HG03439 (cell line): ENCODE data around the gene SEPTIN5.

Experiments used
- ATAC-seq: cut with Tn5 transposase; IDR thresholded peaks from one replicate; pipeline ENCODE4 v1.9.1; 2021; ENCODE audit warnings: mild to moderate bottlenecking, moderate library complexity; ENCODE audit not compliant: unreplicated experiment

SEPTIN5 gene

GRCh38 chr22:19704355-19705015 lies 9.8 kb upstream of the SEPTIN5 start:
- ATAC-seq = no peak

DNA sequence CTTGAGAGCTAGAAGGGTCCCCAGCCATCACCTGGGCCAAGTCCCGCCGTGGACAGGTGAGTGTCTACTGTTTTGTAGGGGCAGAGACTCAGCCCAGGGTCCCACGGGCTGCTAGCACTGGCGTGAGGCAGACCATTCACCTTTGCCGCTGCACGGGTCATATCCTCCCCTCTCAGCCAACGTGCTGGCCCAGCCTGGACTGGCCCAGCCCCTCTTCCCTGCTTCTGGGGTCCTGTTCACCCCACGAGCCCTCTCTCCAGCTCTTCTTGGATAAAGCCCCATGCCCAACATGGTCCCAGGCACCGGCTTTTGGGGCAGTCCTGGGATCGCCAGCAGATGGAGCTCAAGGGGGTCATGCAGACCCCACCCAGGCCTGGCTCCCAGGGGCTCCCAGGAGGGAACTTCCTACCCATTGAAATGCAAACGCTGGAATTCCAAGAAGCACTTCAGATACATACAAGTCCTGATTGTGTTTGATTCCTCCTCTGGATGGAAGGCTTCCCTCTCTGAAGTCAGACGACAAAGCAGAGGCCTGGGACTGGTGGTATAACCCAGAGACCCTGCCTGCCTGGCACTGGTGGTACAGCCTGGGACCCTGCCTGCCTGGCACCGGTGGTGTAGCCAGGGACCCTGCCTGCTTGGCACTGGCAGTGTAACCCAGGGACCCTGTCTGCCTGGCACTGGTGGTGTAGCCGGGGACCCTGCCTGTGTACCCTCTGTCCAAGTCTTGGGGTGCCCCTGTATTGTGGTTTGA lies 8.9 kb upstream of the SEPTIN5 start:
- no peak for ATAC-seq

- no peak for ATAC-seq
Observed at GRCh38 chr22:19706661-19707151, 7.6 kb upstream of the SEPTIN5 start.

- no peak for ATAC-seq
Observed at GRCh38 chr22:19707347-19708290, 6.7 kb upstream of the SEPTIN5 start.

DNA sequence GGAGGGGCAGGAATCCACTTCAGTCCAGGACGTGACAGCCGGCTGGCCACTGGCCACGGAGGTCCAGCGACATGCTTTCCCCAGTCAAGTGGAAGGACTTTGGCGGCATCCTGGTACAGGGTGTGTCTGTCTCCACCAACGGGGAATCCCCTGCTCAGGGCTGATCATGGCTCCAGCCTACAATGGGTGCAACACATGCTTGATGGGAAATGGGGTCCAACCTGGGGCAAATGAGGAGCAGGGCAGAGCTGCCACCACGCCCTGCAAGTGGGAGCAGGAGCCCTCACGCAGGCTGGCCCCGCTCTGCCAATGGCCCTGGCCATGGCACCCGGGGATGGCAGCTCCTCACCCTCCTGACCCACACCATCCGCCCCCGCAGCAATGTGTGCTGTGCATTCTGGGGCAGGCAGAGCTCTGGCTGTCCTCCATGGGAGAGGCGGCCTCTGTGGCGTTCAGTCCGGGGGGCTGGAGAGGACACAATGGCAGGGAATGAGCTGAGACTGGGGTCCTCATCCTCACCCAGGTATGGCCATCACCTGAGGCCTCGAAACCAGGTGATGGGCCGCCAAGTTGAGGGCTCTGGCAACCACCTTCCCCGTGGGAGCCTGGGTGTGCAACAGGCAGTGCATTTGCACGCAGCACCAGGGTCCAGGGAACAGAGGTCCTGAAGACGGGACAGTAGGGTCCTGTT lies 5.8 kb upstream of the SEPTIN5 start:
- no peak for ATAC-seq

GRCh38 chr22:19709063-19709769 lies 5.1 kb upstream of the SEPTIN5 start:
- ATAC-seq = no peak

GRCh38 chr22:19710020-19710768 lies 4.1 kb upstream of the SEPTIN5 start:
- ATAC-seq = no peak

DNA sequence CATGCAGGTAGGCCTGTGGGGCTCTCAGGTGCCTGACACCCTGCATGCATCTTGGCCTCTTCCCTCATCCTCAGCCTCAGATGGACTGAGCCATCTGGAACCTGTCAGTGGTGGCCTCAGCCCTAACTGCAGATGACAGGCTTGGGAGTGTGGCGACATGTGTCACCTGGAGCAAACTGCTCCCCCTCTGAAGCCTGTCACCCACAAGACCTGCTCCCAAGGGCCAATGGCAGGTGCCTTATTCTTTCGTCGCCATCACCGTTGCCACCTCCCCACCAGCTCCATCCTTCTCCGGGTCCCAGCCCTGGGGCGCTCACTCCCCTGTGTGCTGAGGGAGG lies 3.6 kb upstream of the SEPTIN5 start:
- ATAC-seq = no peak

DNA sequence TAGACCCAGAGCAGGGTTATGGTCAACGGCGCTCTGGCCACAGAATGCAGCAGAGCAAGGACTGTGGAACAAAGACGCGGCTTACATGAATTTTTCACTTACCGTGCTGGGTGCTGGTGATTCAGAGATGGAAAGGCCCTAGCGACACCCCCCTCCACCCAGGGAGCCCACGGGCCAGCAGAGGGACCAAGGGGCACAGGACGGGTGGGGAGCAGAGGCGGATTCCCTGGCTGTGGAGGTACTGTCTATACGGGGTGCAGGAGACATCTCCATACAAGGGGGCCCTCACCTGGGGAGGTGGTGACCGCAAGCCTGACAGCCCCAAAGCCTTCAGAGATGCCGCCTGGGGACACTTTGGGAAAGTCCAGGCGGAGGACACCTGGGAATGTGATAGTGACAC lies 1.1 kb upstream of the SEPTIN5 start:
- ATAC-seq = no peak

DNA sequence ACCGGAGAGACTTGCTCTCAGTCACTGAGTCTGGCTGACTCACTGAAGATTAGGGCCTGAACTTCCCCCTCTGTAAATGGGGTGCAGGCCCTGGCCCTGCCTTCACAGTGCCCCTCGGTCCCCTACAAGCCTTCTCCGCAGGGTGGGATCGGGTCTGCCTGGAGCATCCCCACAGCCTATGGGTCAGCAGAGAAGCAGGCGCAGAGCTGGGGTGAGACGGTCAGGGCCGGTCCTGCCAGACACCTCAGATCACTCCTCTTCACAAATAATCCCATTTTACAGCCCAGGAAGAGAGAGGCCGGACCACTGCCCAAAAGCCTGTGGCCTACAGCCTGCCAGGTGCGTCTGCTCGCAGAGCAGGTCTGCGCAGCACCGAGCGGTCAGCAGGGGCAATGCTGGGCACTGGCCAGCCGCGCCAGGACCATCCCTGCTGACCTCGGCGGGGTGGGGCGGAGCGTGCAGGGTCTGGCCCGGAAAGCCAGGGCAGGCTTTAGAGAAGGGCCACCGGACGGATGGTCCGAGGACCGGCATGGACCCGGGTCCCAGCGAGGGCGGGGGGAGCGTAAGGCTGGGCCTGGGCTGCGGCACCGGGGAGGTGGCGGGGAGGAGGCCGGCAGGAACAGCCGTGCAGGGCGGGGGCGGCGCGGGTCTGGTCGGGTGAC lies 522 bp upstream of the SEPTIN5 start:
- ATAC-seq = no peak

- no peak for ATAC-seq
Observed at GRCh38 chr22:19715188-19715930, 1.1 kb downstream of the SEPTIN5 start.

DNA sequence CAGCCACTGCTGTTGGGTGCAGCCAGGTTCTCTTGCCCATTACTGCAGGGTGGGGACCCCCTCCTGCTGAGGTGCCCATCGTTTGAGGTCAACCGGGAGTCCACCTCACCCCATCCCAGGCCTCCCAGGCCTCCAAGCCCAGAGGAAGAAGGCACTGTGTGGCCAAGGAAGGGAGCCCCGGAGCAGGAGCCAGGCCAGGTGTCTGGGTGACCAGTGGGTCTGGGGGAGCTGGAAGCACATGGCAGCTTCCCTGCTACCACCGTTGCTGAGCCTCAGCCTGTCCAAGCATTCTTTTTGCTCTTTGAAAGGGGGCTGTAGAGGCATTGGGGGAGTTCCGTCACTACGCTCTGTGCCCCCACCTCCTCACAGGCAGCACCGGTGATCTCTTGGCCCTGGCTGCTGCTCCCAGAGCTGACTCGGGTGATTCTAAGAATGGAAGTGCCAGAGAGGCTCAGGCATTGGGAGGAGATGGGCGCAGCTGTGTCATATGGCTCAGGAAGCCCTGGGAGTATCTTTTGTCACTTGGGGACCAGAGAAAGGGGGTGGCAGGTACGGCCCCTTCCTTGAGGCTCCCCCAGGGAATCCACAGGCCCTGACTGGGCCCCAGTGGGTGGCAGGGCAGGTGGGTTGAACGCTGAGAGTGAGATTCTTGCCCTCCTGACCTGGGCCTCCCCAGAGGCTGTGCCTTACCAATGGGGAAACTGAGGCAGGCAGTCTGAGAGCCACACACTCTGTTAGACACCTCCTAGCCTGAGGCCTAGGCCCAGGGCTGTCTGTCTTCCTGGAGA lies 1.9 kb downstream of the SEPTIN5 start:
- no peak for ATAC-seq

DNA sequence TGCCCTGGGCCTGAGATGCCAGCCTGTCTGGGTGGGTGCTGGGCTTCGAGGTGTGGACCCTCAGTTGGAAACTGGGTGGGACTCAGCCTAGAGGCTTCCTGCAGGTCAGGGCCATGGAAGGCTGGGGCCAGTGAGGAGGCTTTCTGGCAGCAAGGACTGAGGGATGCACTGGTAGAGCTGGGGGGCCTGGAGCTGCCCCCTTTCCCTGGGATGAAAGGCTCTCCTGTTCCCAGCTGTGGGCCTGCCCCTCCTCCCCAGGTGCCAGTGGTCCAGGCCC lies 2.5 kb downstream of the SEPTIN5 start:
- ATAC-seq = no peak

- no peak for ATAC-seq
Observed at GRCh38 chr22:19717181-19717580, 2.9 kb downstream of the SEPTIN5 start.

DNA sequence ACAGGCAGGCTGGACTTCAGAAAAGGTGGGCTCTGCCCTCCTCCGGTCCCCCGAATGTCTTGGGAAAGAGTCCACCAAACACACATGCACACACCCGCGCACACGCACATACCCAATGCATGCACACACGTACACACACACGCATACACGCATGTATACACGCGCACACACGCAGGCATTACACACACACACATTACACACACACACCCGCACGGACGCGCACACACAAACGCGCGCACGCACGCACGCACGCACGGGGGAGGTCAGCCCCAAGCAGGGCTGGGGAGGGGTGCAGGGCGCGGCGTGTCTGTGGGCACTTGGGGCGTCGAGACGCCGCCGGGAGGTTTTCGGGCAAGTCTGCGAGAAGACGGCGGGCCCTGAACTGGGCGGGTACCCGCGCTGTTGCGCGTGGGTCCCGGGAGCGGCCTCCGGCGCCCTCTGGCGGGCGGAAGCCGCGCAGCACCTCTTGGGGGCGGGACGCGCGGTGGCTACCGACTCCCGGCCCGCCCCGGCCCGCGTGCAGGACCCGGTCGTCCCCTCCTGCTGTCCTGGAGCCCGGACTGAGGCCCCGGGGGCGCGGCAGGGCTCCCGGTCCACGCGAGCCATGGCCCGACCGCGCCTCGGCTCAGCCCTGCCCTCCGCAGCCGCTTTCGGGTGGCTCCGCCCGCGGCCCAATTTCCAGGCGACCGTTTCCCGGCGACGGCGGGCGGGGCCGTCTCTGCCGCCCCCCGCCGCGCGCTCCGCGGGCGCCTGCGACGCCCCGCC lies 3.6 kb downstream of the SEPTIN5 start:
- ATAC-seq = no peak

- ATAC-seq = no peak
Observed at GRCh38 chr22:19718456-19719049, 4.2 kb downstream of the SEPTIN5 start.

DNA sequence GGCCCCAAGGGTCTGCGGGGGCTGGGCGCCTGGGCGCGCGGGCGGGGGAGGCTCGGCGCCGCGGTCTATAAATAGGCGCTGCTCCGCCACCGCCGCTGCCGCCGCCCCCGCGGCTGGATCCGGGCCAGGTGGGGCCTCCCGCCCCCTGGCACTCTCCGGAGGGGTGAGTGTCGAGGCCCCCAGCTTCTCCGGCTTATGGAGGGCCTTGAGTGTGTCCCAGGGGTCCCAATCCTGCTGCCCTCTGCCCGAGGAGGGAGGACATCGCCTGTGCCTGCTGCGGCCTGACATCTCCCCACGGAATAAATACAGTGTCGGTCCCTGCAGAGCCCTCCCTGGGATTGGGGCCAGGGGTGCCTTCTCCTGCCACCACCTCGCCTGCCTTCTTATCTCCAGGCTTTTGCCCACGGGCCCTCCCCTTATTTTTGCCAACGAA lies 4.8 kb downstream of the SEPTIN5 start:
- ATAC-seq = no peak
